Measurements from ENCODE around the gene SCN10A. TPM values are rescaled to one million over a fixed set of nuclear protein-coding genes. Genes with fewer than 3 reads are reported as not detected.

The SCN10A gene
- total RNA-seq, 4 donors from 2014 or later: 0.15 TPM; not detected in 3

DNA sequence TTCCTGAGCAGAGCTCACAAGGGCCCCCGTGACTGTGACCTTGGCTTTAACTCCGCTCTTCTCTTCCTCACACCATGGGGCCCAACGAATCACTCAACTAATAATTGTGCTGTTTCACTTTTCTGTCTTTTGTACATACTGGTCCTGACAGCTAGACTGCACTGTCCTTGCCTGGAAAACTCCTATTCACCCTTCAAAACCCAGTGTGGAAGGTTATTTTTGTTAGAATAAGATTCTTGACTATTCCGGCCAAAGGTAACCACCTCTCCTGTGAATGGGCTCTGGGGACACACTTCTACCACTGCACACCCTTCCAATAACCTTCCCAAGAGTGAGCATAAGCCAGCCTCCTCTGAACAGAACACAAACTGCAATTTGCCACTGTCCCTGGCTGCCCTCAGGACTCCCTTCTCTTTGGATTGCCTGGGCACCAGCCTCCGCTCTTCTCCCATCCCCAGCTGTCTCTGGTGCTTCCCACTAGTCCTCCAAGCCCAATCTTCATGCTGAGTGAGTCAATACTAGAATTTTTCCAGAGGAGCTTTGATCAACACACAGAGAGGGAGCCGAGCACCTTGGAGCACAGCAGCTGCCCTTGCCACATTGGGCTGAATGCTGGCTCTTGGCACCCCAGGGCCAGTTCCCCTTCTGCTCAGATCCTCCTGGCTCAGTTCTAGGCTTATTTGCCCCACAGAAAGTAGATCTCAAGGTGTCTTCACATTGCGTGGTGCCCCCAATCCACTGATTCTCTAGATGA lies 168.6 kb downstream of the SCN10A start:
- no peaks in the 10 kb centered on the region for H3K9me3 ChIP-seq
- ATAC-seq: no peak
- peaks cover 0 to 25% (median 12%) of the 10 kb centered on the region in 3 donors for H3K4me1 ChIP-seq
- TF ChIP-seq, protein P1, sequence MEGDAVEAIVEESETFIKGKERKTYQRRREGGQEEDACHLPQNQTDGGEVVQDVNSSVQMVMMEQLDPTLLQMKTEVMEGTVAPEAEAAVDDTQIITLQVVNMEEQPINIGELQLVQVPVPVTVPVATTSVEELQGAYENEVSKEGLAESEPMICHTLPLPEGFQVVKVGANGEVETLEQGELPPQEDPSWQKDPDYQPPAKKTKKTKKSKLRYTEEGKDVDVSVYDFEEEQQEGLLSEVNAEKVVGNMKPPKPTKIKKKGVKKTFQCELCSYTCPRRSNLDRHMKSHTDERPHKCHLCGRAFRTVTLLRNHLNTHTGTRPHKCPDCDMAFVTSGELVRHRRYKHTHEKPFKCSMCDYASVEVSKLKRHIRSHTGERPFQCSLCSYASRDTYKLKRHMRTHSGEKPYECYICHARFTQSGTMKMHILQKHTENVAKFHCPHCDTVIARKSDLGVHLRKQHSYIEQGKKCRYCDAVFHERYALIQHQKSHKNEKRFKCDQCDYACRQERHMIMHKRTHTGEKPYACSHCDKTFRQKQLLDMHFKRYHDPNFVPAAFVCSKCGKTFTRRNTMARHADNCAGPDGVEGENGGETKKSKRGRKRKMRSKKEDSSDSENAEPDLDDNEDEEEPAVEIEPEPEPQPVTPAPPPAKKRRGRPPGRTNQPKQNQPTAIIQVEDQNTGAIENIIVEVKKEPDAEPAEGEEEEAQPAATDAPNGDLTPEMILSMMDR (IDR thresholded peaks at IDR 0.05): no peak
- TF ChIP-seq POLR2AphosphoS5 (IDR thresholded peaks at IDR 0.05) (no peak), POLR2A (IDR thresholded peaks at IDR 0.05) (no peak), EP300 (IDR thresholded peaks at IDR 0.05) (no peak)
- H3K36me3 ChIP-seq: no peaks in the 10 kb centered on the region
- H3K27ac ChIP-seq: no peak overlapping the region
- WGBS, 2 donors (ENCODE audit: low coverage in 1 of 2): 93 to 100% methylated on average over 2 to 7 of the region's 7 CpGs
- peaks cover 87% of the 10 kb centered on the region for H3K27me3 ChIP-seq
- H3K4me3 ChIP-seq: no peak overlapping the region

Other genes with a start within 250 kb of the SCN10A start
- gene SCN5A, start 166.5 kb downstream of the SCN10A start, total RNA-seq: 1 to 10 TPM in 1 of 4 donors, under 1 TPM in 2, not detected in 1; 0.50 to 1.7 (median 0.81) TPM
- gene SCN11A, start 235.7 kb upstream of the SCN10A start, total RNA-seq: under 1 TPM in 3 of 4 donors, not detected in 1; 0.15 to 0.57 (median 0.27) TPM
- gene WDR48, start 235.8 kb upstream of the SCN10A start, total RNA-seq: 10 to 100 TPM; 27.4 to 47.2 (median 38.0) TPM

All from gastroesophageal sphincter (tissue), 4 donors.